ENCODE measurements around the gene TFCP2.
"Not testable (repeated sequence)": the region's sequence is repeated elsewhere in the genome, so short reads cannot be mapped to it uniquely, and the experiment has no call there.

TFCP2 gene

GRCh38 chr12:51172515-51173431 is at the start of gene TFCP2:
TSS of gene TFCP2 (minus strand) at chr12:51173135. CDS start at chr12:51172422, 713 bp downstream.
- DNase-seq (ENCODE audit: low spot score) = peak; percentile 94

GRCh38 chr12:51222461-51222860 is 49.5 kb upstream of the TFCP2 start:
- no peak for DNase-seq (ENCODE audit: low spot score)

GRCh38 chr12:51219857-51220256 is 46.9 kb upstream of the TFCP2 start:
- not testable (repeated sequence) for DNase-seq (ENCODE audit: low spot score)

- DNase-seq (ENCODE audit: low spot score) = no peak
Measured at GRCh38 chr12:51219322-51219721, 46.4 kb upstream of the TFCP2 start.

GRCh38 chr12:51218607-51219161 is 45.7 kb upstream of the TFCP2 start:
- DNase-seq (ENCODE audit: low spot score) = no peak

- peak; percentile 71 for DNase-seq (ENCODE audit: low spot score)
Measured at GRCh38 chr12:51217968-51218606, 45.2 kb upstream of the TFCP2 start, which contains the start of gene POU6F1. TSS of gene POU6F1 (minus strand) at chr12:51218062. CDS start at chr12:51206836, 11,226 bp downstream.

- peak; percentile 50 for DNase-seq (ENCODE audit: low spot score)
Measured at GRCh38 chr12:51217133-51217967, 44.4 kb upstream of the TFCP2 start.

GRCh38 chr12:51216642-51217041 is 43.7 kb upstream of the TFCP2 start:
- no peak for DNase-seq (ENCODE audit: low spot score)

GRCh38 chr12:51214895-51215294 is 42.0 kb upstream of the TFCP2 start:
- DNase-seq (ENCODE audit: low spot score) = no peak

- DNase-seq (ENCODE audit: low spot score) = no peak
Measured at GRCh38 chr12:51210690-51211395, 37.9 kb upstream of the TFCP2 start.

GRCh38 chr12:51209259-51209658 is 36.3 kb upstream of the TFCP2 start:
- DNase-seq (ENCODE audit: low spot score) = no peak

- no peak for DNase-seq (ENCODE audit: low spot score)
Measured at GRCh38 chr12:51208016-51208660, 35.2 kb upstream of the TFCP2 start.

- DNase-seq (ENCODE audit: low spot score) = no peak
Measured at GRCh38 chr12:51205350-51205749, 32.4 kb upstream of the TFCP2 start.

GRCh38 chr12:51202718-51203117 is 29.8 kb upstream of the TFCP2 start:
- DNase-seq (ENCODE audit: low spot score) = no peak

- no peak for DNase-seq (ENCODE audit: low spot score)
Measured at GRCh38 chr12:51200806-51201205, 27.9 kb upstream of the TFCP2 start.

GRCh38 chr12:51200156-51200555 is 27.2 kb upstream of the TFCP2 start:
- DNase-seq (ENCODE audit: low spot score) = no peak

GRCh38 chr12:51199366-51199945 is 26.5 kb upstream of the TFCP2 start:
- no peak for DNase-seq (ENCODE audit: low spot score)

GRCh38 chr12:51198568-51199365 is 25.8 kb upstream of the TFCP2 start:
- DNase-seq (ENCODE audit: low spot score) = no peak

- DNase-seq (ENCODE audit: low spot score) = no peak
Measured at GRCh38 chr12:51197736-51198567, 25.0 kb upstream of the TFCP2 start.
